ENCODE measurements around the gene NKAPD1. TPM values are rescaled to one million over a fixed set of nuclear protein-coding genes. Genes with fewer than 3 reads are reported as not detected.
"Not testable (repeated sequence)": the region's sequence is repeated elsewhere in the genome, so short reads cannot be mapped to it uniquely, and the experiment has no call there.

The NKAPD1 gene
- polyA plus RNA-seq, 3 donors, result 5.3 to 9.4 (median 7.7) TPM

- H3K27me3 Mint-ChIP-seq (ENCODE audit: low read depth in 3 of 3); intact Hi-C loops (cut with micrococcal nuclease); H3K9ac ChIP-seq (ENCODE audit: insufficient read depth, low read length, poor library complexity, severe bottlenecking); H3K27me3 ChIP-seq (ENCODE audit: control insufficient read depth in 2 of 2, insufficient read depth in 2 of 2, low read length in 2 of 2); H3K9me3 Mint-ChIP-seq; H3K4me2 ChIP-seq (replicated peaks; ENCODE audit: extremely low read depth, low read length, poor library complexity, severe bottlenecking); H3K4me3 ChIP-seq (replicated peaks in 1 of 3; ENCODE audit: low read depth in 2 of 3, low read length in 3 of 3); H3K79me2 ChIP-seq (ENCODE audit: insufficient read depth, low read length); DNase-seq; H3K4me3 Mint-ChIP-seq; H3K9me3 ChIP-seq (replicated peaks in 1 of 2; ENCODE audit: control insufficient read depth in 1 of 2, insufficient read depth in 1 of 2, low read length in 2 of 2); H2AFZ ChIP-seq (ENCODE audit: insufficient read depth, low read depth, low read length, poor library complexity, severe bottlenecking); H4K20me1 ChIP-seq (ENCODE audit: insufficient read depth, low read length): not testable (repeated sequence)
- H3K27ac Mint-ChIP-seq, result peak overlapping the region in 6 of 7 donors; percentile 47 to 84 (median 78)
- Histone ChIP-seq H3K27ac (ENCODE audit: low read depth in 1 of 2, low read length in 2 of 2) (peak overlapping the region in 1 of 2 donors; percentile 53), H3K36me3 (replicated peaks in 1 of 2; ENCODE audit: control insufficient read depth in 1 of 2, insufficient read depth in 2 of 2, low read length in 2 of 2) (peaks cover 41 to 59% of the 10 kb centered on the region in 2 donors), H3K4me1 (ENCODE audit: control insufficient read depth in 1 of 2, insufficient read depth in 2 of 2, low read length in 2 of 2) (peaks cover 9 to 12% of the 10 kb centered on the region in 2 donors)
- 80% methylated on average over 1 of the region's 3 CpGs for WGBS (ENCODE audit: insufficient coverage)
- peaks cover 22% of the 10 kb centered on the region for H3K4me1 Mint-ChIP-seq
- H3K36me3 Mint-ChIP-seq, result peaks cover 66 to 79% of the 10 kb centered on the region in 2 donors
These were observed 25.8 kb upstream of the NKAPD1 start for GRCh38 chr11:112048256-112048655.

- Histone ChIP-seq H3K4me1 (ENCODE audit: control insufficient read depth in 1 of 2, insufficient read depth in 2 of 2, low read length in 2 of 2) (peaks cover 9 to 12% of the 10 kb centered on the region in 2 donors), H2AFZ (ENCODE audit: insufficient read depth, low read depth, low read length, poor library complexity, severe bottlenecking) (no peak overlapping the region), H3K79me2 (ENCODE audit: insufficient read depth, low read length) (no peaks in the 10 kb centered on the region), H3K27ac (ENCODE audit: low read depth in 1 of 2, low read length in 2 of 2) (peak overlapping the region in 1 of 2 donors; percentile 9), H3K4me3 (replicated peaks in 1 of 3; ENCODE audit: low read depth in 2 of 3, low read length in 3 of 3) (no peak overlapping the region), H3K4me2 (replicated peaks; ENCODE audit: extremely low read depth, low read length, poor library complexity, severe bottlenecking) (no peak overlapping the region), H3K9ac (ENCODE audit: insufficient read depth, low read length, poor library complexity, severe bottlenecking) (no peak overlapping the region), H4K20me1 (ENCODE audit: insufficient read depth, low read length) (no peaks in the 10 kb centered on the region), H3K27me3 (ENCODE audit: control insufficient read depth in 2 of 2, insufficient read depth in 2 of 2, low read length in 2 of 2) (no peaks in the 10 kb centered on the region), H3K9me3 (replicated peaks in 1 of 2; ENCODE audit: control insufficient read depth in 1 of 2, insufficient read depth in 1 of 2, low read length in 2 of 2) (no peaks in the 10 kb centered on the region), H3K36me3 (replicated peaks in 1 of 2; ENCODE audit: control insufficient read depth in 1 of 2, insufficient read depth in 2 of 2, low read length in 2 of 2) (peaks cover 44 to 57% of the 10 kb centered on the region in 2 donors)
- Mint-ChIP-seq H3K4me1 (peaks cover 22% of the 10 kb centered on the region), H3K9me3 (no peaks in the 10 kb centered on the region), H3K27me3 (ENCODE audit: low read depth in 3 of 3) (peaks cover 0 to 2% (median 0%) of the 10 kb centered on the region in 3 donors), H3K27ac (no peak overlapping the region), H3K4me3 (no peak overlapping the region), H3K36me3 (peaks cover 63 to 80% of the 10 kb centered on the region in 2 donors)
- TF ChIP-seq CTCF (IDR thresholded peaks at IDR 0.05), result no peak
- intact Hi-C loops (cut with micrococcal nuclease), result no loop called here
- DNase-seq, result no peak
- 0% methylated on average over 1 of the region's 2 CpGs for WGBS (ENCODE audit: insufficient coverage)
These were observed 24.3 kb upstream of the NKAPD1 start for GRCh38 chr11:112049777-112050176.

All from CD14-positive monocyte (primary cell).